DMS 273 (cell line): Measurements from ENCODE around the gene CAV2.

Experiments
- DNase-seq: peaks from one replicate; lab custom pipeline; 2025; ENCODE audit not compliant: unreplicated experiment; lab: John Stamatoyannopoulos, UW

CAV2 gene

DNA sequence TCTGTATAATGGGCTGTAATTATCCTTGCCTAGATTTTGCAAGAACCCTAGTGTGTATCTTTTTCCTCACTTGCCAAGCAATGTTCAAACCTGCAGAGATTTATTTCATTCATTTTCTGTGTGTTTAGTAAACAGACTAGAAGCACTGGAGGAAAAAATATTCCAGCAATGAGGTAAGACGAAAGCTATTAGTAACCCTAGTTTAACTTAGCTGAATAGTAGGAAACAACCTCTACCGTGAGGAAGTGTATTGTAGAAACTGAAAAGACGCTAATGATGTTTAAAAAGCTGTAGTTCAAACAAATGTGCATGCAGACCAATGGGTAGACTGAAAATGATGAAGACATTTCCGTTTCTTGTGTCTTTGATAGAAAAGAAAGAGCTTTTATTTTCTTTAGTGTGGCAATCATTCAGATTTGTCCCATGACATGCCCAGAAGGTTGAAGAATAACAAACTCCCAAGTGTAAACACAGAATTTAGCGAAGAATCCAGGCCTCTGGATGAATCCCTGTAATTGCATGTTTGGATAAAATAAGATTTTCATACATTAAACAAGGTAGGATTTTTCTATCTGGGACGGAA, 46.0 kb downstream of the CAV2 start:
- DNase-seq = no peak

- no peak for DNase-seq
These were observed 46.5 kb downstream of the CAV2 start for GRCh38 chr7:116546054-116546453.

DNA sequence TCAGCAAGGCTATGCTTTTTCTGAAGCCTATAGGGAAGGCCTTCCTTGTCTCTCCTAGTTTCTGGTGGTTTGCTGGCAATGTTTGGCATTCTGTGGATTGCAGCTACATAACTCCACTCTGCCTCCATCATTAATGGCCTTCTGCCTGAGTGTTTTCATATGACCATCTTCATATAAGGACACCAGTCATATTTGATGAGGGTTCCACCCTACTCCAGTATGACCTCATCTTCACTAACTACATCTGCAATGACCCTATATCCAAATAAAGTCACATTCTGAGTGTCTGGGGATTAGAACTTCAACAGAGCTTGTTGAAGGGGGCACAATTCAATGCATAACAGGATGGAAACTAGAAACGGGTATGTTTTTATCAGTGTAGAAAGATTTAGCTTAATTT, 47.4 kb downstream of the CAV2 start:
- DNase-seq = no peak

DNA sequence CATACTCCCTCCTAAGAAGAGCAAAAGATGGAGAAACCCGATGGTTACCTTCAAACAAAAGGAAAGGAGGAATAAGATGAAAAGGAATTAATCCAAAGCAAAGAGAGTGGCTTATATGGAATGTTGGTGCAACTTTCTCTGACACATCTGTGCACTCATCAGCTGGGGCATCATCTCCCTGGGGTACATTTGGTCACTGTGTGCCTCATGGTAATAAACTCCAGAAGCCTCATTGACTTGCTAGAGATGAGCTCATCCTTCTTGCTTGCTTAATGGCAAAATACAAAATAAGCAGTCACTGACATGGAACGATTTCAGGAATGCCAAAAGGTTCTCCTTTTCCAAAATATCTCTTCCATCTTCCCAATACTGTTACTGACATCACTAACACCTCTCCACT, 47.8 kb downstream of the CAV2 start:
- DNase-seq = no peak

- no peak for DNase-seq
These were observed 49.0 kb downstream of the CAV2 start for GRCh38 chr7:116548506-116548905.

- DNase-seq = no peak
These were observed 49.8 kb downstream of the CAV2 start for GRCh38 chr7:116549370-116549769.

DNA sequence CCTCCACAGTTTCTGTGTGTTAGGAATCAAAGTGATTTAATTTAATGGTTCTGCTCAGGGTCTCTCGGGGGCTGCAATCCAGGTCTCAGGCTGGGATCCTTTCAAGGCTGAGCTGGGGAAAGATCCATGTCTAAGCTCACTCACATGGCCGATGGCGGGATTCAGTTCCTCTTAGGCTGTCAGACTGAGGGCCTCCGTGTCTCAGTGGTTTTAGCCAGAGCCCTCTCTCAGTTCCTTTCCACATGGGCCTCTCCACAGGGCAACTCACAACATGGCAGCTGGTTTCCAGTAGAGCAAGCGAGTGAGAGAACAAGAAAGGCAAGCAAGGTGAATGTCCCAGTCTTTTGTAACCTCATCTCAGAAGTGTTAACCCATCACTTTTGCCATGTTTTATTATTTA, 52.2 kb downstream of the CAV2 start:
- no peak for DNase-seq

DNA sequence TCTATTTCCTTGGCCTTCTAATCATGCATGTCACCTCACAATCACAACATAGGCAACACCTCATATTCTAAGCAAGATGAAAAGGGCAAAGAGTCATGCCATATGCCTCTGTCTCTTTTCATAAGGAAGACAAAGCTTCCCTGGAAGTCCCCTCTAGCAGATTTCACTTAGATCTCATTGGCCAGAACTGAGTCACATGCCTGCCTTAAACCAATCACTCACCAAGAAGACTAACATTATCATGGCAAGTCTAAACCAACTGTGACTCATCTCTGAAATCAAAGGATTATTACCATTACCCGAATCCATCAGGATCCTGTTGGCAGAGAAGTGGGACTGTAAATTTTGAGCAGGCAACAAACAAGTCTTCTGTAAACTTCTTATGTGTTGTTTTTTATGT, 53.1 kb downstream of the CAV2 start:
- no peak for DNase-seq

DNA sequence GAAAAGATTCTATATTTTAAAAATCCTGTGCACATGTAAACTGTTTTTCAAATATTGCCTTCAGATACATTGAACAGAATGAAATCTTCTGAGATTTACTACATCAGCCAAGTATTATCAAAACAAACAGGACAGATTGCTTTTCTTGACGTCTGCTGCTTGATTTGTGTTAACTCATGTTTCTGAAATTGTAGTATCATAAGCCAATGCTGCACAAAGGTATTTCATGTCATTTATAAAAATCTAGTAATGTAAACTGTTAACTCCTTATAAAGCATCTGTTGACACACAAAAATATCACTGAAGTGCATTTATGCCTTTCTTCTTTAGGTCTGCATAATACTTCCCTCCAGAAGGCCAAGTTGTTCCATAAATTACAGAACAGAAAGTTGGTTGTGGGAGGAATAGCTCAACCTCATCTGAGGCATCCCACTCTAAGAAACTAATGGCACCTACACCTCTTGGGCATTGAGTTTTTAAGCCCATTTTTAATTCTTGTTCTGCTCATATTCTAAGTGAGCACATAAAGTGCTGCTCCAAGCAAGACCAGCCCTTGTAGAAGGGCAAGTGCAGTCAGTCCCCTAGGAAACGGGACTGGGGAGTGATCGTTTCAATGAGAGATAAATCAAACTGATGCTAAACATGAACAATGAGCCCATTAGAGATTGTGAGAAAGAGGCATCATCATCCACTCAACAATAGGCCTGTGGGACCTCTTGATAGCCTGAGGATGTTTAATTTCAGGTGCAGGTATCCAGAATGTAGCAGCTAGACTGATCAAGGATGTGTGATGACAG, 53.8 kb downstream of the CAV2 start:
- no peak for DNase-seq

DNA sequence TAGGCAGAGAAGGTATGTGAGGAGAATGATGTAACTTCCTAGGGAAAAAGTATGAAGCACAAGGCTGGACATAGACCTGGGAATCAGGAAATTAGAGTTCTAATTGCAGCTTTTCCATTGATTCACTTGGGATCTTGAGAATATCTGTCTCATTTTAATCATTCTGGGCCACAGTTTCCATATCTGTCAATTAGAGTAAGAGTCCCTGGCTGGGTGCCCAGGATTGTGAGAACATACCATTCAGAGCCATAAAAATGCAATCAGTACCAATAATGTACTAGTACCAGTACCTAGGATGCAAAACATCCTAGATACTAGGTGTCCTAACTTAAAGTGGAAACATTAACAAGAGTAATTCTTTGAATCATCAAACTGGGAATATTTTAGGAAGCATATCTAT, 54.9 kb downstream of the CAV2 start:
- DNase-seq = peak; percentile 12

DNA sequence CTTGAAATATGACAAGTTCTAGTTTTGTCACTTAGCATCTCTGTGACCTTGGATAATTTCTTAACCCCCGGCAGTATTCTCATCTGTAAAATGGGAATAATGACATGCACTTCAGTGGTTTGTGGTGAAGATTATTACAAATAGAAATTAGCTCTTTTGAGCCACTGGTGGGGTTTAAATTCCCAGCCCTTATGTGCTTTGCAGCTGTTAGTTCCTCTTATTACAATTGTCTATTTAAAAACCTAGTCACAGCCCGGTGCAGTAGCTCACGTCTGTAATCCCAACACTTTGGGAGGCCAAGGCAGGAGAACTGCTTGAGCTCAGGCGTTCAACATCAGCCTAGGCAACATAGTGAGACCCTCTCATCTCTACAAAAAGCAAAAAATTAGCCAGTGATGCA, 55.4 kb downstream of the CAV2 start:
- DNase-seq = no peak

DNA sequence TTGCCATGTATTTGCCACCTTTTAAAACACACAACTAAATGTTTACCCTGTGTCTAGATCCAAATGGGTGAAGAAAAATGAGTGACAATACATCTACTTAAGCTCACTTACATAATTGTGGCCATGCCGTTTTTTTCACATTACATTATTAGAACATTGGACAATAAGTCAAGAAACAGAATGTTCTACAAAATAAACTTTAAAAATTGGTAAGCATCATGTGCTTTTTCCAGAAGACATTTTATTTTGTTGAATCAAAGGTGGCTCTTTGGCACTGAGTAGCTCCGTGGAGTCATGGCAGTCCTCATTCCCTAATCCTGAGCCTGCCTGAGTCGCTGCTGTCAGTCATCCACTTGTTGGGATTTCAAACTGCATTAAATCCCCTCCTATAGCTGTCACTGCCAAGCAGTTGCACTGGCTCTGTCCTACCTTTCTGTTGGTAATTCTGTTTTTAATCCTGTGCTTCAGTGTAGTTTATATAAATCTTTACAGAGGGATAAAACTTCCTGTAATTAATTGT, 57.6 kb downstream of the CAV2 start:
- no peak for DNase-seq

DNA sequence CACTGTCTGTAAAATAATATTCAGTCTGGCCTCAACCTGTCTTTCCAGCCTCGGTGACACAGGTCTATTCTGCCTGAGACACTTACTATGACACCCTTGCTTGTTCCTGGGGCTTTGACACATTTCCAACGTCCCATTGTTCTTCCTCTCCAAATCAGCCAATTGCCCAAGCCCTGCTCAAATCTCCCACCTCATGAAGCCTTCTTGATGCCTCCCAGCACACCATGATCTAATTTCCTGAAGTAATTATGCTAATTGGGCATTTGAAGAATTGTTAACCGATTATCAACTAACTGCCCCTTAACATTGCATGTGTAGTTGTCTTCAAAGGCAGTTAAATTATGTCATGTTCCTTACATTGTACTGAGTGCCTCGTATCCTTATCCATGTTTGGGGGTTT, 58.4 kb downstream of the CAV2 start:
- DNase-seq = no peak
